PFSK-1 (cell line): ENCODE results near the gene MEX3A.

ENCODE experiments used
- POLR2AphosphoS5 ChIP-seq: IDR thresholded peaks from 2 replicates; pipeline ENCODE4 v1.6.1; 2012; ENCODE audit warnings: low read depth, mild to moderate bottlenecking, control low read depth, low read length, moderate library complexity
- SIN3A ChIP-seq: IDR thresholded peaks from 2 replicates; pipeline ENCODE4 v1.6.1; 2012; ENCODE audit warnings: mild to moderate bottlenecking, low read length, moderate library complexity, borderline replicate concordance; ENCODE audit not compliant: insufficient read depth
- TAF1 ChIP-seq: IDR thresholded peaks from 2 replicates; pipeline ENCODE4 v1.6.1; 2012; ENCODE audit warnings: low read length, control low read depth, borderline replicate concordance; ENCODE audit not compliant: insufficient read depth

DNA sequence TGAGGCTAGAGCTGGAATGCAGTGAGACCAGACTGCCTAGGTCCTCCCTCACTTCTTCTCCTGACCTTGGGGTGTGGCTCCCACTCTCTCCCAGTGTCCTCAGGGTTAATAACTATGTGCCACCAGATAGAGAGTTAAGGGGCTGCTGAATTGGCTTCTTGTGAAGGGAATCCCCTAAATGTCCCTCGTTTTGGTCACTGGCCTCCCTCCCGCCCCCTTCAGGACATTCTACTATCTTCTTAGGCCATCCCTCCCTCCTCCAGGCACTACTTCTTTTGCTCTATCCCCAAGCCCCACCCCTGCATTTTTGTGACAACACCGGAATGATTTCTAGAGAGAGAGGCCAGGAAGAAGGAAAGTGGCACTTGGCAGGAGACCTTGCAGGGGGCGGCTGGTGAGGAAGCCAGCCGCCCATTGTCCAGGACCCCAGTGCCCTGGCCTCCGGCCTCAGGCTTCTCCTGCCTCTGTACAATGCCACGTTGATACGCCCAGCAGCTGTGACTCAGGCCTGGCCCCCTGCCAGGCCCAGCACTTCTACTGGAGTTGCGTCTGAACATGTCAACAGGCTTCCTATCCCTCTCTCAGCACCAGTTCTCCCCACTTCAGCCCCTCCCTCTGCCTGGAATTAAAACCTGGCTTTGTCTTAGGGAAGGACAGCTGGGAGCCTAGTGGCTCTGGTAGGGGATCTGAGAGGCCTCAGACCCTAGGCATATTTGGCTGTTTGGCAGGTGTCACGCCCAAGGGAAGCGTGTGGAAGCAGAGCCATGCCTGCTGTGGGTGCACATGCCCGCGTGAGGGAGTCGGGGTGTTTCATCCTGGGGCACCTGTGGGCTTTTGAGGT lies 41.3 kb upstream of the MEX3A start:
- TF ChIP-seq TAF1: peak; percentile 31; the same call in 1 of the 2 replicates
- TF ChIP-seq POLR2AphosphoS5: peak; percentile 11; the same call in 1 of the 2 replicates
- peak; percentile 92; the same call in 1 of the 2 replicates for TF ChIP-seq SIN3A
